Right lobe of liver (tissue), 4 donors: ENCODE results near the gene SEC31A.
"Not testable (repeated sequence)": the region's sequence is repeated elsewhere in the genome, so short reads cannot be mapped to it uniquely, and the experiment has no call there.

ENCODE experiments used
- CTCF ChIP-seq, 4 donors: fragments of 200-600 bp in 3 of 4; fragments of 450-650 bp in 1 of 4; IDR thresholded peaks; one replicate each; pipeline versions ENCODE4 v1.5.1 to v1.8.0; 2016 to 2022; ENCODE audit warnings: antibody characterized with exemption in 4 of 4, mild to moderate bottlenecking in 2 of 4
- POLR2A ChIP-seq: fragments of 450-650 bp; IDR thresholded peaks from one replicate; pipeline ENCODE4 v1.6.1; 2017; ENCODE audit warnings: antibody characterized with exemption, mild to moderate bottlenecking
- donor health status: DM: no; HTN: no; CAD: no.
- donor health status: DM: no; HTN: no; CAD: no.
- donor health status: DM: no; HTN: yes; CAD: no.

DNA sequence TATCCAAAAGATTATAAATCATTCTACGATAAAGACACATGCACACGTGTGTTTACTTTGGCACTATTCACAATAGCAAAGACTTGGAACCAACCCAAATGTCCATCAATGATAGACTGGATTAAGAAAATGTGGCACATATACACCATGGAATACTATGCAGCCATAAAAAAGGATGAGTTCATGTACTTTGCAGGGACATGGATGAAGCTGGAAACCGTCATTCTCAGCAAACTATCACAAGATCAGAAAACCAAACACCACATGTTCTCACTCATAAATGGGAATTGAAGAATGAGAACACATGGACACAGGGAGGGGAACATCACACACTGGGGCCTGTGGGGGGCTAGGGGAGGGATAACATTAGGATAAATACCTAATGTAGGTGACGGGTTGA is 57.9 kb downstream of the SEC31A start:
- not testable (repeated sequence) for TF ChIP-seq CTCF (IDR thresholded peaks at IDR 0.05); POLR2A
